Heart left ventricle (tissue), 16 donors: ENCODE data around the gene VPS26B. TPM values are rescaled to one million over a fixed set of nuclear protein-coding genes. Genes with fewer than 3 reads are reported as not detected.
A peak's percentile ranks its signal among the peaks of the same experiment; 100 is the strongest.
"Not testable (repeated sequence)": the region's sequence is repeated elsewhere in the genome, so short reads cannot be mapped to it uniquely, and the experiment has no call there.

Source experiments
- ATAC-seq, 4 donors: fragments of 200-7000 bp; cut with Tn5 transposase; one replicate each; pipeline ENCODE4 v1.9.1; 2020 to 2022; ENCODE audit warnings: moderate library complexity in 4 of 4, mild to moderate bottlenecking in 3 of 4, moderate number of reproducible peaks in 1 of 4
- DNase-seq, 5 donors: peaks; one replicate each; pipeline ENCODE4 v3.0.0-alpha.2; 2020
- H3K27ac ChIP-seq, 12 donors: fragments of 200-600 bp; sonication (generic) in 4 of 12; one replicate each; pipeline versions ENCODE4 v1.5.0 to v1.8.0; 2016 to 2022; ENCODE audit warnings: mild to moderate bottlenecking in 2 of 12
- H3K27me3 ChIP-seq, 9 donors: fragments of 200-600 bp; sonication (generic) in 2 of 9; one replicate each; pipeline versions ENCODE4 v1.5.1 to v1.8.0; 2016 to 2022; ENCODE audit warnings: mild to moderate bottlenecking in 3 of 9
- H3K36me3 ChIP-seq, 9 donors: fragments of 200-600 bp; sonication (generic) in 2 of 9; one replicate each; pipeline versions ENCODE4 v1.5.0 to v1.8.0; 2018 to 2022; ENCODE audit warnings: mild to moderate bottlenecking in 2 of 9
- H3K4me1 ChIP-seq, 12 donors: fragments of 200-600 bp; sonication (generic) in 4 of 12; one replicate each; pipeline versions ENCODE4 v1.5.0 to v1.8.0; 2016 to 2022; ENCODE audit warnings: mild to moderate bottlenecking in 3 of 12
- H3K4me3 ChIP-seq, 12 donors: fragments of 200-600 bp; sonication (generic) in 4 of 12; one replicate each; pipeline versions ENCODE4 v1.5.0 to v1.8.0; 2017 to 2022; ENCODE audit warnings: mild to moderate bottlenecking in 9 of 12, moderate library complexity in 4 of 12
- H3K9me3 ChIP-seq, 12 donors: fragments of 200-600 bp; sonication (generic) in 4 of 12; one replicate each; pipeline versions ENCODE4 v1.5.0 to v1.8.0; 2016 to 2022; ENCODE audit warnings: mild to moderate bottlenecking in 1 of 12
- POLR2A ChIP-seq, 2 donors: fragments of 450-650 bp; IDR thresholded peaks; one replicate each; pipeline ENCODE4 v1.6.1; 2017; ENCODE audit warnings: antibody characterized with exemption in 2 of 2, mild to moderate bottlenecking in 2 of 2, moderate library complexity in 2 of 2
- WGBS, 4 donors: extraction: QIAGEN DNeasy Blood & Tissue Kit in 2 of 4; methylation state at CpG; one replicate each; pipeline versions ENCODE4 v1.1.5 to v1.1.7; 2013 to 2018; 5-methylcytosine and 5-hydroxymethylcytosine counted together
- intact Hi-C, 10 donors: fragments of 100-400 bp; cut with DNase I; formaldehyde crosslinking; loops; one replicate each; pipeline versions ENCODE4 v1.11.1 to v1.14.2; 2022
- polyA plus RNA-seq, 2 donors: library from polyadenylated mRNA; stranded (reverse); fragments of 200-250 nt; gene quantifications; one replicate each; pipeline ENCODE4 v1.2.3, GENCODE V29; 2013
- total RNA-seq, 9 donors: library from RNA; depleted of rRNA in 2 of 9; stranded (reverse); fragments of >200 nt in 2 of 9; fragmentation: NEBNext Ultra II Directional in 3 of 9; extraction: Animal tissue kit (Norgen Biotek cat#: 25700) in 3 of 9; gene quantifications; one replicate each; pipeline versions ENCODE4 v1.1.0 to v1.2.4, GENCODE V29; 2016 to 2023
- TF ChIP-seq, protein P1 (sequence below), 12 donors: fragments of 200-600 bp; sonication (generic) in 4 of 12; IDR thresholded peaks; one replicate each; pipeline versions ENCODE4 v1.5.0 to v1.8.0; 2018 to 2022; ENCODE audit warnings: antibody characterized with exemption in 12 of 12, mild to moderate bottlenecking in 5 of 12
- donor health status: ischemic (EF 13 %, LVEDD 7.1; RV severe dilation, severe dysfunction).
- donor health status: healthy with polysubstance abuse.
- donor health status: DM: no; HTN: yes; CAD: no.
- donor health status: DM: no; HTN: no; CAD: no.
- donor health status: ischemic (EF 25% LVEDD 6.9; RV normal size, moderate dysfunction).
- donor health status: ischemic (EF 25% LVEDD 5.7; RV mildly dilated, moderate dysfunction).
- donor health status: healthy.
- donor health status: DM: yes; HTN: yes; CAD: no.
- donor health status: ischemic (EF 35%, LVEDD 5.7; RV mildly dilated, moderate dysfunction).
- donor health status: nonischemic (EF 11% LVEDD 7.7; RV severe dilation, severe dysfunction).
- donor health status: DM: yes; HTN: yes; CAD: no.
- donor health status: PGD.
- donor health status: ischemic (EF 29% LVEDD 5.4; RV normal size, mild dysfunction).
- donor health status: nonischemic (EF 23%, LVEDD 6.1; RV moderate dilation, normal function).

Gene VPS26B
- total and polyA plus RNA-seq, 11 donors, result 19.6 to 49.6 (median 37.7) TPM

DNA sequence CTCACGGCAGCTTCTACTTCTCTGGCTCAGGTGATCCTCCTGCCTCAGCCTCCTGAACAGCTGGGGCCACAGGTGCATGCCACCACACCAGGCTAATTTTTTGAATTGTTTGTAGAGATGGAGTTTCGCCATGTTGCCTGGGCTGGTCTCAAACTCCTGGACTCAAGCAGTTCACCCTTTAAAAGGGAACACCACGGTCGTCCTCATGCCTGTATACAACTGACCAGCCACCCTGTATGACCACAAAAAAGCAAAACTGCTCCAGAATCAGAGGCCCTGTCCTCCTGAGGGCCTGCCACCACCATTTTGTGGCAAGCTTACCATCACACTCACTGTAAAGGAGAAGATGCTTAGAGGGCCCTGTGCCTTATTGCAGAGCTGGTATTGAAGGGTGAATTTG is 53.9 kb downstream of the VPS26B start:
- ATAC-seq, result no peak
- DNase-seq, result no peak
- TF ChIP-seq POLR2A (IDR thresholded peaks at IDR 0.05), result no peak
- TF ChIP-seq, protein P1, sequence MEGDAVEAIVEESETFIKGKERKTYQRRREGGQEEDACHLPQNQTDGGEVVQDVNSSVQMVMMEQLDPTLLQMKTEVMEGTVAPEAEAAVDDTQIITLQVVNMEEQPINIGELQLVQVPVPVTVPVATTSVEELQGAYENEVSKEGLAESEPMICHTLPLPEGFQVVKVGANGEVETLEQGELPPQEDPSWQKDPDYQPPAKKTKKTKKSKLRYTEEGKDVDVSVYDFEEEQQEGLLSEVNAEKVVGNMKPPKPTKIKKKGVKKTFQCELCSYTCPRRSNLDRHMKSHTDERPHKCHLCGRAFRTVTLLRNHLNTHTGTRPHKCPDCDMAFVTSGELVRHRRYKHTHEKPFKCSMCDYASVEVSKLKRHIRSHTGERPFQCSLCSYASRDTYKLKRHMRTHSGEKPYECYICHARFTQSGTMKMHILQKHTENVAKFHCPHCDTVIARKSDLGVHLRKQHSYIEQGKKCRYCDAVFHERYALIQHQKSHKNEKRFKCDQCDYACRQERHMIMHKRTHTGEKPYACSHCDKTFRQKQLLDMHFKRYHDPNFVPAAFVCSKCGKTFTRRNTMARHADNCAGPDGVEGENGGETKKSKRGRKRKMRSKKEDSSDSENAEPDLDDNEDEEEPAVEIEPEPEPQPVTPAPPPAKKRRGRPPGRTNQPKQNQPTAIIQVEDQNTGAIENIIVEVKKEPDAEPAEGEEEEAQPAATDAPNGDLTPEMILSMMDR (IDR thresholded peaks at IDR 0.05), result no peak
- H3K27ac ChIP-seq, result no peak overlapping the region
- H3K9me3 ChIP-seq, result peaks cover 0 to 6% (median 0%) of the 10 kb centered on the region in 12 donors
- peaks cover 34 to 80% (median 53%) of the 10 kb centered on the region in 9 donors for H3K27me3 ChIP-seq
- no peak overlapping the region for H3K4me3 ChIP-seq
- no peaks in the 10 kb centered on the region for H3K36me3 ChIP-seq
- WGBS, 4 donors, result 91 to 97% (median 93%) methylated on average over 4 of the region's 4 CpGs
- intact Hi-C loops, result no loop called here
- peaks cover 0 to 21% (median 9%) of the 10 kb centered on the region in 12 donors for H3K4me1 ChIP-seq

GRCh38 chr11:134281635-134282034 is 57.2 kb downstream of the VPS26B start:
- DNase-seq, H3K9me3 ChIP-seq, H3K4me3 ChIP-seq, H3K4me1 ChIP-seq, H3K36me3 ChIP-seq, H3K27ac ChIP-seq: not testable (repeated sequence)
- 76 to 100% (median 86%) methylated on average over 3 to 15 of the region's 17 CpGs for WGBS, 4 donors
- intact Hi-C loops, result loop anchor here in 2 of 10 donors (1.0 to 2.0 kb wide), 2 partner anchors 63 kb away; no protein-coding TSS in a partner anchor
- peaks cover 12 to 47% (median 22%) of the 10 kb centered on the region in 9 donors for H3K27me3 ChIP-seq
- peak in 1 of 4 donors; percentile 15 for ATAC-seq

- H3K27ac ChIP-seq, result no peak overlapping the region
- WGBS, 4 donors, result 73 to 81% (median 76%) methylated on average over 21 to 22 of the region's 22 CpGs
- peaks cover 0 to 2% (median 0%) of the 10 kb centered on the region in 12 donors for H3K4me1 ChIP-seq
- peaks cover 4 to 39% (median 15%) of the 10 kb centered on the region in 9 donors for H3K27me3 ChIP-seq
- TF ChIP-seq, protein P1 (IDR thresholded peaks at IDR 0.05), result no peak
- no peak for TF ChIP-seq POLR2A (IDR thresholded peaks at IDR 0.05)
- no peak overlapping the region for H3K4me3 ChIP-seq
- intact Hi-C loops, result loop anchor here in 2 of 10 donors (1.0 to 2.0 kb wide), 2 partner anchors 62 kb away; no protein-coding TSS in a partner anchor
- H3K9me3 ChIP-seq, result peaks cover 0 to 6% (median 0%) of the 10 kb centered on the region in 12 donors
- no peaks in the 10 kb centered on the region for H3K36me3 ChIP-seq
- peak in 1 of 5 donors; percentile 45 for DNase-seq
- peak in 3 of 4 donors; percentile 47 to 76 (median 72) for ATAC-seq
These were observed 57.9 kb downstream of the VPS26B start for GRCh38 chr11:134282121-134283045.

DNA sequence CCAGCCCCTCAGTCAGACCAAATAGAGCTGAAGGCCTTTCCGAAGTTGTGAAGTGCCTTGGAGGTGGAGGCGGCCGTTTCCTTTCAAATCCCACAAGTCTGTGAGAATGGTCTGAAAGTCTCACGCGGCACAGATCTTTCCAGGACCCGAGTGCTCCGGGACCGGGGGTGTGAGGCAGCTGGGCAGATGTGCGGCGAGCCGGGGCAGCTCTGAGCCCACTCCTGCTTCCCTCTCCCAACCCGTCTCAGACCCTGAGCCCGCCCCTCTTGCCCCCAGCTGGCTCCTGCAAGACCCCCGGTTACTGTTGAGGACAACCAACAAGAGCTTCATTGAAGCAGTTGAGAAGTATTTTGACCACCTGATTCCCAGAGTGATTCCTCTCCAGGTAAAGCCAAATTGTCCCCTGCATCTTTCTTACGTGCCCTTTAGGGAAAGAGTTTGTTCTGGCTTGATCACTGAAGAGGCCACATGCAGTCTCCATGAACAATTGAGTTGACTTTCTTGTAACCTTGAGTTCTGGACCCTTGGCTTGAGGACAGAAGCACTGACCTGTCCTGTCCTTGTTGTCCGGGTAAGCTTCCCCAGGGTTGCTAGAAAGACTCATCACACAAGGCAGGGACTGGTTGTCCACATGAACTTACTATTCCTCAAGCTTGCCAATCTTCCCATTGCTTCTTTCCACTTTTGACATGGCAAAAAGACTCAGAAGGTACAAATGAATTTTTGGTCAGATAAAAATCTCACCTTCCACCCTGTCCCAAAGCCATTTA is 59.2 kb downstream of the VPS26B start:
- TF ChIP-seq POLR2A (IDR thresholded peaks at IDR 0.05), result no peak
- TF ChIP-seq, protein P1 (IDR thresholded peaks at IDR 0.05), result no peak
- 84 to 88% (median 86%) methylated on average over 16 of the region's 16 CpGs for WGBS, 4 donors
- H3K27ac ChIP-seq, result no peak overlapping the region

GRCh38 chr11:134284349-134284748 is 59.9 kb downstream of the VPS26B start:
- H3K4me3 ChIP-seq, H3K27ac ChIP-seq, H3K36me3 ChIP-seq, intact Hi-C loops, H3K4me1 ChIP-seq, H3K9me3 ChIP-seq, ATAC-seq, DNase-seq: not testable (repeated sequence)
- peaks cover 0 to 21% (median 2%) of the 10 kb centered on the region in 9 donors for H3K27me3 ChIP-seq
- WGBS, 4 donors, result 84 to 93% (median 88%) methylated on average over 5 of the region's 5 CpGs

More for the DNA sequence above, 59.2 kb downstream of the VPS26B start:
- DNase-seq, result no peak
- Histone ChIP-seq H3K4me3 (no peak overlapping the region), H3K36me3 (no peaks in the 10 kb centered on the region), H3K27me3 (peaks cover 0 to 27% (median 8%) of the 10 kb centered on the region in 9 donors), H3K4me1 (no peaks in the 10 kb centered on the region), H3K9me3 (peaks cover 0 to 3% (median 0%) of the 10 kb centered on the region in 12 donors)
- intact Hi-C loops, result loop anchor here in 1 of 10 donors (2.0 kb wide), 1 partner anchor 61 kb away; no protein-coding TSS in a partner anchor
- no peak for ATAC-seq
